Smooth muscle cell (in vitro differentiated cells): ENCODE data around the gene TMEM82. TPM values are rescaled to one million over a fixed set of nuclear protein-coding genes. Genes with fewer than 3 reads are reported as not detected.

ENCODE experiments used
- DNase-seq: peaks from one replicate; lab custom pipeline; 2025; ENCODE audit not compliant: unreplicated experiment; lab: John Stamatoyannopoulos, UW
- H2AFZ ChIP-seq: fragments of 200-600 bp; sonication (generic); 2 replicates; pipeline ENCODE4 v1.6.0; 2016; ENCODE audit warnings: antibody characterized with exemption, low read depth, mild to moderate bottlenecking
- H3F3A ChIP-seq: fragments of 200-600 bp; sonication (generic); 2 replicates; pipeline ENCODE4 v1.6.0; 2017; ENCODE audit warnings: antibody characterized with exemption, low read depth
- H3K27ac ChIP-seq: fragments of 200-600 bp; sonication (generic); 2 replicates; pipeline ENCODE4 v1.5.1; 2016; ENCODE audit warnings: low read depth, mild to moderate bottlenecking
- H3K27me3 ChIP-seq: fragments of 200-600 bp; sonication (generic); 2 replicates; pipeline ENCODE4 v1.6.1; 2016; ENCODE audit warnings: low read depth, mild to moderate bottlenecking
- H3K36me3 ChIP-seq: fragments of 200-600 bp; sonication (generic); 2 replicates; pipeline ENCODE4 v1.5.1; 2016; ENCODE audit warnings: low read depth
- H3K4me1 ChIP-seq: fragments of 200-600 bp; sonication (generic); 2 replicates; pipeline ENCODE4 v1.5.1; 2016; ENCODE audit warnings: low read depth
- H3K4me2 ChIP-seq: fragments of 200-600 bp; sonication (generic); 2 replicates; pipeline ENCODE4 v1.6.0; 2016; ENCODE audit warnings: mild to moderate bottlenecking
- H3K4me3 ChIP-seq: fragments of 200-600 bp; sonication (generic); 2 replicates; pipeline ENCODE4 v1.5.1; 2016; ENCODE audit warnings: mild to moderate bottlenecking
- H3K79me2 ChIP-seq: fragments of 200-600 bp; sonication (generic); 2 replicates; pipeline ENCODE4 v1.6.0; 2016; ENCODE audit warnings: low read depth, mild to moderate bottlenecking
- H3K9ac ChIP-seq: fragments of 200-600 bp; sonication (generic); 2 replicates; pipeline ENCODE4 v1.6.0; 2016; ENCODE audit warnings: low read depth
- H3K9me3 ChIP-seq: fragments of 200-600 bp; sonication (generic); replicated peaks from 2 replicates; pipeline ENCODE4 v1.5.1; 2016; ENCODE audit warnings: low read depth
- H4K20me1 ChIP-seq: fragments of 200-600 bp; sonication (generic); 2 replicates; pipeline ENCODE4 v1.6.0; 2016; ENCODE audit warnings: low read depth
- CTCF ChIP-seq: fragments of 200-600 bp; sonication (generic); IDR thresholded peaks from 2 replicates; pipeline ENCODE4 v1.5.1; 2017; ENCODE audit warnings: borderline replicate concordance, mild to moderate bottlenecking, antibody characterized with exemption; ENCODE audit not compliant: insufficient read depth, poor library complexity, severe bottlenecking
- WGBS: methylation state at CpG from one replicate; pipeline ENCODE4 v1.1.7; 2016; ENCODE audit warnings: low lambda C conversion rate; 5-methylcytosine and 5-hydroxymethylcytosine counted together
- polyA plus RNA-seq: library from polyadenylated mRNA; unstranded; fragments of >200 nt; fragmentation: Nextera tagmentation; extraction: Ambion mirVana; gene quantifications from 2 replicates; pipeline ENCODE4 v1.2.1, GENCODE V29; 2016
- total RNA-seq: library from RNA; depleted of rRNA; stranded (reverse); fragments of >200 nt; gene quantifications from 2 replicates; pipeline ENCODE4 v1.2.3, GENCODE V29; 2014

The TMEM82 gene
- total and polyA plus RNA-seq, 2 experiments from 2014 or later, result not detected

- Histone ChIP-seq H3K27me3 (no peaks in the 10 kb centered on the region), H2AFZ (no peak overlapping the region), H3K4me2 (no peak overlapping the region), H3K9me3 (no peaks in the 10 kb centered on the region), H3F3A (peaks cover 8% of the 10 kb centered on the region), H3K4me1 (peaks cover 22% of the 10 kb centered on the region), H3K9ac (no peak overlapping the region), H4K20me1 (peaks cover 76% of the 10 kb centered on the region), H3K79me2 (peaks cover 52% of the 10 kb centered on the region), H3K36me3 (no peaks in the 10 kb centered on the region), H3K27ac (no peak overlapping the region), H3K4me3 (no peak overlapping the region)
- 75% methylated on average over 10 of the region's 10 CpGs for WGBS
- no peak for DNase-seq
- TF ChIP-seq CTCF, result no peak
Measured at GRCh38 chr1:15764269-15764764, 22.0 kb downstream of the TMEM82 start.

- H3K27ac ChIP-seq, result no peak overlapping the region
- no peaks in the 10 kb centered on the region for H3K36me3 ChIP-seq
- no peaks in the 10 kb centered on the region for H3K27me3 ChIP-seq
- H3K4me2 ChIP-seq, result no peak overlapping the region
- no peak overlapping the region for H3K9ac ChIP-seq
- H4K20me1 ChIP-seq, result peaks cover 78% of the 10 kb centered on the region
- peaks cover 8% of the 10 kb centered on the region for H3F3A ChIP-seq
- no peak overlapping the region for H3K4me3 ChIP-seq
- H2AFZ ChIP-seq, result no peak overlapping the region
- 95% methylated on average over 15 of the region's 15 CpGs for WGBS
- no peak for DNase-seq
- H3K9me3 ChIP-seq, result no peaks in the 10 kb centered on the region
- no peak for TF ChIP-seq CTCF
- H3K4me1 ChIP-seq, result peaks cover 16% of the 10 kb centered on the region
- H3K79me2 ChIP-seq, result peaks cover 46% of the 10 kb centered on the region
Measured at GRCh38 chr1:15764890-15765289, 22.6 kb downstream of the TMEM82 start.

GRCh38 chr1:15765495-15766194 lies 23.3 kb downstream of the TMEM82 start:
- peaks cover 77% of the 10 kb centered on the region for H4K20me1 ChIP-seq
- H3K9me3 ChIP-seq, result no peaks in the 10 kb centered on the region
- no peak overlapping the region for H3K4me2 ChIP-seq
- TF ChIP-seq CTCF, result no peak
- no peak overlapping the region for H3K4me3 ChIP-seq
- WGBS, result 91% methylated on average over 20 of the region's 20 CpGs
- no peak overlapping the region for H2AFZ ChIP-seq
- no peaks in the 10 kb centered on the region for H3K27me3 ChIP-seq
- H3K36me3 ChIP-seq, result no peaks in the 10 kb centered on the region
- H3K79me2 ChIP-seq, result peaks cover 39% of the 10 kb centered on the region
- peaks cover 5% of the 10 kb centered on the region for H3F3A ChIP-seq
- H3K27ac ChIP-seq, result peak overlapping the region; percentile 13
- no peak for DNase-seq
- no peak overlapping the region for H3K9ac ChIP-seq
- H3K4me1 ChIP-seq, result peaks cover 11% of the 10 kb centered on the region

GRCh38 chr1:15767941-15768340 lies 25.6 kb downstream of the TMEM82 start:
- Histone ChIP-seq H3K79me2 (peaks cover 18% of the 10 kb centered on the region), H3K27ac (no peak overlapping the region), H3K9ac (no peak overlapping the region), H3K4me2 (no peak overlapping the region), H3F3A (no peaks in the 10 kb centered on the region), H3K9me3 (no peaks in the 10 kb centered on the region), H3K27me3 (no peaks in the 10 kb centered on the region), H3K4me3 (no peak overlapping the region), H3K4me1 (no peaks in the 10 kb centered on the region), H3K36me3 (peaks cover 5% of the 10 kb centered on the region), H2AFZ (no peak overlapping the region), H4K20me1 (peaks cover 68% of the 10 kb centered on the region)
- WGBS, result 91% methylated on average over 5 of the region's 5 CpGs
- no peak for DNase-seq
- TF ChIP-seq CTCF, result no peak
